Measurements from ENCODE around the gene NSD2. TPM values are rescaled to one million over a fixed set of nuclear protein-coding genes. Genes with fewer than 3 reads are reported as not detected.

NSD2 gene
- total RNA-seq, 1 donor from 2014 or later: 66.4 TPM

DNA sequence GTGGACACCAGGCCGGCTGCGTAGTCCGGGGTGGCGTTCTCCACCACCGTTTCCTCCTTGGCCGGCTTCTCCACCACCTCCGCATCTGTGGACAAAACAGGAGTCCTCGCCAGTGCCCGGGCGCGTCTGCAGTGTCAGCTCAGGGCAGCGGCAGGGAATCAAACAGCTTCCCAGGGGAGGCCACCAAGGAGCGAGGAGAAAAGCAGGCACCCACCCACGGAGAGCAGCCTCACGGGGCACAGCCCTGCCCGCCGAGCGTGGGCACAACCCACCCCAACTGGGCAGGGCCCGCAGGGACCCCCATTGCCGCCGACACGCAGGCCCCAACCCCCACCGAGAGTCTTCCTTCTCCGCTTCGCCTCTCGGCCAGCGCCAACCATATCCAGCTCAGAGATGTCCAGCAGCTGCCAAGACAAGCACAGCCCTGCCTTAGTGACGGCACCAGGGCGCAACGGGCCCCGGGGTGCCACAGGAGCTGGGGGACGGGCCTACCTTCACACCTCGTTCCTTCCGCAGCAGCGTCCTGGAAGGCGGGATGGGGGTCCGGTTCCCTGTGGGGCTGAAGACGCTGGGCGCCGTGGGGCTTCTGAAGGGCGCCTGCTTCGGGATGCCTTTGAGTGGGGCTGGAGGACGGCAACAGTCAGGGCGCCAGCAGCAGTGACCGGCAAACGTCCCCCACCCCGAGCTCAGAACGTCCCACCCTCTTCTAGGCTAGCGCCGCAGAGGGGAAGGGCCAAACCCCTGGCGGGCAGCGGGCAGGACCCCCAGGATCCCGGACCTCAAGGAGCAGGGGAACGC, 114.8 kb downstream of the NSD2 start:
- peaks cover 11% of the 10 kb centered on the region for H3K4me1 Mint-ChIP-seq (ENCODE audit: unreplicated experiment)
- H3K4me3 Mint-ChIP-seq (ENCODE audit: unreplicated experiment): no peak overlapping the region

DNA sequence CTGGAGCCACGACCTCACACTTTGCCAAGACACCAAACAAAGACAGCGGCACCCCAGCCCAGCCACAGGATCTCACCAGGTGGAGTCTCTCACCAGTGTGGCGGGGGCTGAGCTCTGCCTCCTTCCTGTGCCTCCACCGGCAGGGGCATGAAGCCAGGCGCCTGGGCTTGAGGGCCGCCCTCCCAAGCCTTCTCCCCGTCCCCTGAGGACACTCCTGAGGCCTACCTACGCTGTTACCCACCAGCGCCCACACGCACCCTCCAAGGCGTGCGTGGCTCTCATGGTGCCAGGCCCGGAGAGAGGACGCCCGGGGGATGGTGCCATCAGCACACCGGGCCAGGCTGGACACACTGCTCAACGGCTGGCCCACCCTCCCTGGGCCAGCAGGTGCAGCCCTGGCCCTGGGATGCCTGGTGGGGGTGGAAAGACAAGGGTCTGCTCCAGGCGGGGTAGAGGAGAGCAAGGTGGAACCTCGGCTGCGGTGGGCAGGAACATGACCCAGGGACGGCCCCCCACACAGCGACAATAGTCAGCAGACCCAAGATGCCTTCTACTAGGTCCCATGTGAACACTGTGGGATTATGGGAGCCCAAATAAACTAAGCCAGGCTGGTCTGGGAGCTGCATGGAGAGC, 115.5 kb downstream of the NSD2 start:
- TF ChIP-seq, protein P1, sequence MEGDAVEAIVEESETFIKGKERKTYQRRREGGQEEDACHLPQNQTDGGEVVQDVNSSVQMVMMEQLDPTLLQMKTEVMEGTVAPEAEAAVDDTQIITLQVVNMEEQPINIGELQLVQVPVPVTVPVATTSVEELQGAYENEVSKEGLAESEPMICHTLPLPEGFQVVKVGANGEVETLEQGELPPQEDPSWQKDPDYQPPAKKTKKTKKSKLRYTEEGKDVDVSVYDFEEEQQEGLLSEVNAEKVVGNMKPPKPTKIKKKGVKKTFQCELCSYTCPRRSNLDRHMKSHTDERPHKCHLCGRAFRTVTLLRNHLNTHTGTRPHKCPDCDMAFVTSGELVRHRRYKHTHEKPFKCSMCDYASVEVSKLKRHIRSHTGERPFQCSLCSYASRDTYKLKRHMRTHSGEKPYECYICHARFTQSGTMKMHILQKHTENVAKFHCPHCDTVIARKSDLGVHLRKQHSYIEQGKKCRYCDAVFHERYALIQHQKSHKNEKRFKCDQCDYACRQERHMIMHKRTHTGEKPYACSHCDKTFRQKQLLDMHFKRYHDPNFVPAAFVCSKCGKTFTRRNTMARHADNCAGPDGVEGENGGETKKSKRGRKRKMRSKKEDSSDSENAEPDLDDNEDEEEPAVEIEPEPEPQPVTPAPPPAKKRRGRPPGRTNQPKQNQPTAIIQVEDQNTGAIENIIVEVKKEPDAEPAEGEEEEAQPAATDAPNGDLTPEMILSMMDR (IDR thresholded peaks at IDR 0.05): no peak
- peak; percentile 81 for DNase-seq (ENCODE audit: extremely low spot score, unreplicated experiment)
- Mint-ChIP-seq H3K4me1 (ENCODE audit: unreplicated experiment) (peaks cover 10% of the 10 kb centered on the region), H3K4me3 (ENCODE audit: unreplicated experiment) (no peak overlapping the region), H3K27ac (ENCODE audit: unreplicated experiment) (no peak overlapping the region), H3K27me3 (ENCODE audit: unreplicated experiment) (no peaks in the 10 kb centered on the region), H3K9me3 (ENCODE audit: unreplicated experiment) (no peaks in the 10 kb centered on the region), H3K36me3 (ENCODE audit: unreplicated experiment) (peaks cover 28% of the 10 kb centered on the region)

More for the DNA sequence above, 114.8 kb downstream of the NSD2 start:
- peak; percentile 83 for DNase-seq (ENCODE audit: extremely low spot score, unreplicated experiment)
- TF ChIP-seq, protein P1 (IDR thresholded peaks at IDR 0.05): no peak
- H3K27me3 Mint-ChIP-seq (ENCODE audit: unreplicated experiment): no peaks in the 10 kb centered on the region
- peaks cover 29% of the 10 kb centered on the region for H3K36me3 Mint-ChIP-seq (ENCODE audit: unreplicated experiment)
- H3K9me3 Mint-ChIP-seq (ENCODE audit: unreplicated experiment): no peaks in the 10 kb centered on the region
- H3K27ac Mint-ChIP-seq (ENCODE audit: unreplicated experiment): no peak overlapping the region

DNA sequence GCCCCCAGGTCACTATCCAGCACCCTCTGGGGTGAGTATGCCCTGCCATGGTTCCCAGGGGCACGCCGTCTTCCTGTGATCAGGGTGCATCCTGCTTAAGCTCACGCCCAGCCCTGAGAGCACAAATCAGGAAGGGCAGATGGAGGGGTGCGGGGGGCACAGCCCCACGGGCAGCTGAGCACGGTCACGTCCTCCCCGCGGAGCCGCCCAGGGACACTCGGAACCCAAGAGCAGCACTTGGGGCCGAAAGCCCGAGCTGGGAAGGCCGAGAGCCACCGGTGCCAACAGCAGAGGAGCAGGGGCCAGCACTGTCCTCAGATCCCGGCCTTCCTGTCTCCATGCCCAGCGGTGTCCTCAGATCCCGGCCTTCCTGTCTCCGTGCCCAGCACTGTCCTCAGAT, 116.1 kb downstream of the NSD2 start:
- TF ChIP-seq, protein P1 (IDR thresholded peaks at IDR 0.05): no peak
- peak; percentile 69 for DNase-seq (ENCODE audit: extremely low spot score, unreplicated experiment)
- Mint-ChIP-seq H3K27me3 (ENCODE audit: unreplicated experiment) (no peaks in the 10 kb centered on the region), H3K9me3 (ENCODE audit: unreplicated experiment) (no peaks in the 10 kb centered on the region), H3K4me3 (ENCODE audit: unreplicated experiment) (no peak overlapping the region), H3K4me1 (ENCODE audit: unreplicated experiment) (peaks cover 4% of the 10 kb centered on the region), H3K36me3 (ENCODE audit: unreplicated experiment) (peaks cover 22% of the 10 kb centered on the region), H3K27ac (ENCODE audit: unreplicated experiment) (no peak overlapping the region)

DNA sequence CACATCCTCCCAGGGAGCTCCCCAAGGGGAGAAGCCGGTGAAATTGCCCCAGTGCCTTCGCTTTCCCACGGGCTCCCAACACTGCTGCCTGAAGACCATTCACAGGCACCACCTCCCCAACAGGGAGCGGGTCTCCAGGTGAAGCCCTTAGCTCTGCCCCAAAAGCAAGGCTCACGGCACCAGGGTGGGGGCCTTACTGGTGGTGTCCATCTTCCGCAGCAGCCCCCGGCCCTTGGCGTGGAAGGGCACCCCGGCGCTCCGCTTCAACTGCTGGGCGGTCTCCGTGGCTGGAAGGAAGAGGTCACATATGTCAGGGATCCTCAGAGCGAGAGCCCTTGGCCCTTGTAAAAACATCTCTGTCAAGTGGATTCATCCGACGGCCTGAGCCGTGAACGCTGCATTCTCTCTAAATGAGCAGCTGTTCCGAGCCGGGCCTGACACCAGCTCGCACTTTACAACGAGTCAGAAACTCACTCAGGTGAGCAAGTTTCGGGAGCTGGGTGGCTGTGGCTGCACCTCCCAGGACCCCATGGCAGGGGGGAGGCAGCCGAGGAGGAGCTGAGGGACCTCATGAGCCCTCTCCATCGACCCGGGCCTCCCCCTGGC, 116.6 kb downstream of the NSD2 start:
- Mint-ChIP-seq H3K9me3 (ENCODE audit: unreplicated experiment) (no peaks in the 10 kb centered on the region), H3K27me3 (ENCODE audit: unreplicated experiment) (no peaks in the 10 kb centered on the region), H3K4me3 (ENCODE audit: unreplicated experiment) (no peak overlapping the region), H3K27ac (ENCODE audit: unreplicated experiment) (no peak overlapping the region), H3K4me1 (ENCODE audit: unreplicated experiment) (peaks cover 3% of the 10 kb centered on the region), H3K36me3 (ENCODE audit: unreplicated experiment) (peaks cover 19% of the 10 kb centered on the region)
- TF ChIP-seq, protein P1 (IDR thresholded peaks at IDR 0.05): no peak
- peak; percentile 82 for DNase-seq (ENCODE audit: extremely low spot score, unreplicated experiment)

DNA sequence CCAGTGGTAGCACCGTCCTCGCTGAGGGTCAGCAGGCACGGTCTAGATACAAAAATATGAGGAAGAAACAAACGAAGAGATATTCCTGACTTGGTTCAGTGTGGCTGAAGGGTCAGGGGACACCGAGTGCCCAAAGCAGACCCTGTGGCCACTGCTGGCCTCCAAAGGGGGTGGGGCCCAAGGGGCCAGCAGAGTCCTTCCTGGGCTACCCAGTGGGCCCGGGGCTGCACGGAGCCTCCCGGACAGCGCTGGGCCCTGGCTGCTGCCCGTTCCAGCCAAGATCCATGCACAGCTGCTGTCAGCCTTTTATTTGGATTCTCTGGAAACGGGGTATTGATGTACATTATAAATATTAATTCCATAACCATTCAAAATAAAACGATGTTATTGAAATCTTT, 117.1 kb downstream of the NSD2 start:
- no peak for DNase-seq (ENCODE audit: extremely low spot score, unreplicated experiment)
- peaks cover 5% of the 10 kb centered on the region for H3K4me1 Mint-ChIP-seq (ENCODE audit: unreplicated experiment)
- H3K27ac Mint-ChIP-seq (ENCODE audit: unreplicated experiment): no peak overlapping the region
- H3K27me3 Mint-ChIP-seq (ENCODE audit: unreplicated experiment): no peaks in the 10 kb centered on the region
- H3K36me3 Mint-ChIP-seq (ENCODE audit: unreplicated experiment): peaks cover 18% of the 10 kb centered on the region
- H3K4me3 Mint-ChIP-seq (ENCODE audit: unreplicated experiment): no peak overlapping the region
- no peaks in the 10 kb centered on the region for H3K9me3 Mint-ChIP-seq (ENCODE audit: unreplicated experiment)
- TF ChIP-seq, protein P1 (IDR thresholded peaks at IDR 0.05): no peak
